Astrocyte (in vitro differentiated cells and primary cell): ENCODE results near the gene GLP2R.

Experiments used
- CTCF ChIP-seq: IDR thresholded peaks from 2 replicates; pipeline ENCODE4 v1.5.1; 2011; ENCODE audit warnings: low read depth, mild to moderate bottlenecking, inconsistent platforms, low read length, moderate library complexity; ENCODE audit not compliant: insufficient read depth
- EZH2 ChIP-seq: IDR thresholded peaks from 2 replicates; pipeline ENCODE4 v1.6.1; 2012; ENCODE audit warnings: mild to moderate bottlenecking, low read length, inconsistent platforms; ENCODE audit not compliant: insufficient read depth

GRCh38 chr17:9937241-9937761, 111.6 kb downstream of the GLP2R start:
- TF ChIP-seq CTCF (no peak), EZH2 (no peak)
